HG03469 (cell line): ENCODE data around the gene SEZ6L.

ENCODE experiments used
- ATAC-seq: cut with Tn5 transposase; IDR thresholded peaks from one replicate; pipeline ENCODE4 v1.9.1; 2021; ENCODE audit warnings: mild to moderate bottlenecking, moderate library complexity, moderate number of reproducible peaks; ENCODE audit not compliant: unreplicated experiment

SEZ6L gene

GRCh38 chr22:26169315-26170111 is at the start of gene SEZ6L:
SEZ6L (plus strand) TSS chr22:26169462; CDS start chr22:26169670, 208 bp downstream.
- ATAC-seq = no peak

- ATAC-seq = no peak
These were observed 46.3 kb upstream of the SEZ6L start for GRCh38 chr22:26122920-26123468.

- ATAC-seq = no peak
These were observed 44.1 kb upstream of the SEZ6L start for GRCh38 chr22:26124991-26125725.

- ATAC-seq = no peak
These were observed 42.1 kb upstream of the SEZ6L start for GRCh38 chr22:26127126-26127525.

- ATAC-seq = no peak
These were observed 41.7 kb upstream of the SEZ6L start for GRCh38 chr22:26127556-26127955.

- no peak for ATAC-seq
These were observed 37.6 kb upstream of the SEZ6L start for GRCh38 chr22:26131589-26132154.

GRCh38 chr22:26134654-26135330 is 34.5 kb upstream of the SEZ6L start:
- no peak for ATAC-seq

GRCh38 chr22:26135806-26136205 is 33.5 kb upstream of the SEZ6L start:
- ATAC-seq = no peak

- ATAC-seq = no peak
These were observed 30.0 kb upstream of the SEZ6L start for GRCh38 chr22:26139310-26139709.

GRCh38 chr22:26141831-26142230 is 27.4 kb upstream of the SEZ6L start:
- ATAC-seq = no peak

GRCh38 chr22:26143806-26144325 is 25.4 kb upstream of the SEZ6L start:
- no peak for ATAC-seq

GRCh38 chr22:26159886-26160285 is 9.4 kb upstream of the SEZ6L start:
- ATAC-seq = no peak

- ATAC-seq = no peak
These were observed 7.5 kb upstream of the SEZ6L start for GRCh38 chr22:26161746-26162145.

GRCh38 chr22:26162926-26163325 is 6.3 kb upstream of the SEZ6L start:
- ATAC-seq = no peak

GRCh38 chr22:26164174-26164573 is 5.1 kb upstream of the SEZ6L start:
- no peak for ATAC-seq

- no peak for ATAC-seq
These were observed 871 bp upstream of the SEZ6L start for GRCh38 chr22:26168330-26168851.

GRCh38 chr22:26168939-26169314 is 335 bp upstream of the SEZ6L start:
- ATAC-seq = no peak

GRCh38 chr22:26170112-26170492 is 840 bp downstream of the SEZ6L start:
- no peak for ATAC-seq

GRCh38 chr22:26170795-26171580 is 1.7 kb downstream of the SEZ6L start:
- ATAC-seq = no peak
